ENCODE data around the gene CNIH2.

- TF ChIP-seq SUZ12 (IDR thresholded peaks at IDR 0.05) (no peak), TARDBP (IDR thresholded peaks at IDR 0.05) (no peak), CTBP1 (IDR thresholded peaks at IDR 0.05; ENCODE audit: borderline replicate concordance) (no peak), LEF1 (IDR thresholded peaks at IDR 0.05; ENCODE audit: borderline replicate concordance) (no peak), FOXM1 (IDR thresholded peaks at IDR 0.05; ENCODE audit: borderline replicate concordance) (no peak), FOXA1 (IDR thresholded peaks at IDR 0.05) (no peak), ZNF384 (IDR thresholded peaks at IDR 0.05) (no peak), NFRKB (IDR thresholded peaks at IDR 0.05) (no peak)
Measured at GRCh38 chr11:66287211-66287888, 9.4 kb downstream of the CNIH2 start.

Data from HEK293T (cell line).